Ishikawa (cell line): ENCODE results near the gene KRTAP4-12.

Experiments
- CEBPB ChIP-seq: IDR thresholded peaks from 2 replicates; pipeline ENCODE4 v1.6.1; 2012
- CREB1 ChIP-seq: IDR thresholded peaks from 2 replicates; pipeline ENCODE4 v1.6.1; 2012; ENCODE audit warnings: low read depth
- NFIC ChIP-seq: IDR thresholded peaks from 2 replicates; pipeline ENCODE4 v1.6.1; 2012
- TAF1 ChIP-seq: IDR thresholded peaks from 2 replicates; pipeline ENCODE4 v1.6.1; 2012; ENCODE audit warnings: low read depth, mild to moderate bottlenecking
- YY1 ChIP-seq: IDR thresholded peaks from 2 replicates; pipeline ENCODE4 v1.6.1; 2012; ENCODE audit warnings: low read depth
- TF ChIP-seq, protein P1 (sequence below): IDR thresholded peaks from 2 replicates; pipeline ENCODE4 v1.6.1; 2012

DNA sequence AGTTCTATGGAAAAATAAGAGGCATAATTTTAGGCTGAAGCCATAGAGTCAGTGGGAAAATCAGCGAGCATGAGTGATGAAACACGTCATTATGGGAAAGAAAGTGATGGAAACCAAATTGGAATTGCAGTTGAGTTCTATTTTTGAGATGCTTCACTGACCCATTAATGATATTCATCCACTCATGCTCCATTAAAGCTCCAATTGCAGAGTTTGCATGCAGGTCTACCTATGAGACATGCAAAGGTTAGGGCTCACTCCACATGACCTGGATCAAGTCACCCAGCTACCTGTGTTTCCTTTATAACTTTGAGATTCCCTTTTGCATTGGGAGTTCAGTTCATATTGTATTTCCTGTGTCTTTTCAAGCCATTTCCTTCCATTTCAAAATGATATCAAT, 50.3 kb downstream of the KRTAP4-12 start:
- TF ChIP-seq, protein P1, sequence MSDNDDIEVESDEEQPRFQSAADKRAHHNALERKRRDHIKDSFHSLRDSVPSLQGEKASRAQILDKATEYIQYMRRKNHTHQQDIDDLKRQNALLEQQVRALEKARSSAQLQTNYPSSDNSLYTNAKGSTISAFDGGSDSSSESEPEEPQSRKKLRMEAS, result no peak
- TF ChIP-seq CREB1 (no peak), CEBPB (no peak), NFIC (no peak), TAF1 (no peak), YY1 (no peak)
